Measurements from ENCODE around the gene YWHAB. TPM values are rescaled to one million over a fixed set of nuclear protein-coding genes. Genes with fewer than 3 reads are reported as not detected.
"Not testable (repeated sequence)": the region's sequence is repeated elsewhere in the genome, so short reads cannot be mapped to it uniquely, and the experiment has no call there.

The YWHAB gene
- polyA plus RNA-seq, 4 donors: 125 to 157 (median 138) TPM

DNA sequence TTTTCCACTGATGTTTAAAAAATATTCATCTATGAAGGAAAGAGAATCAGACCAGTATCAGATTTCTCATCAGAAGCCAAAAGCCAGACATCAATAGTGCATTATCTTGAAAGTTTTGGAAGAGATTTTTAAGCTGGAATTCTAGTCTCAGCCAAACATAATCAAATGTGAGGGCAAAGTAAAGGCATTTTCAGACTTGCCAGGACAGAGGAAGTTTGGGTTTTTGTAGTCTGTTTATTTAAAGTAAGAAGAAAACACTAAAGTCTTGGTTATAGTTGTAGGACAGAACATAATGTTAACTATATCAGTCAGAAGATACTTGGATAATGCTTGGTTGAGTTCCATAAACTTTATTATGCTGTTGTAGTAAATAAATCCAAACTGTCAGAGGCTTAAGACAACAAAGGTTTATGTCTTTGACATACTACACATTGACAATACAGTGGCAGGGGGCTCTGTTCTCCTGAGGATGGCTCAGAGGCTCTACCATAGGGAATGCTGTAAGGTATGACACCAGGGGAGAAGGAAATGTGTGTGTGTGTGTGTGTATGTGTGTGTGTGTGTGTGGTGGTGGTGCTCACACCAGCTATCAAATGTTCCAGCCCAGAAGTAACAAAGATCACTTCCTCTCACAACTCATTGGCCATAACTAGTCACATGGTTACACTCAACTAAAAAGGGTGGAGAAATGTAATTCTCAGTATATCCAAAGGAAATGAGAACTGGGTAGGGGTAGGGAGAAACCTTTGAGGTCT lies 26.7 kb upstream of the YWHAB start:
- no peaks in the 10 kb centered on the region for H3K36me3 ChIP-seq (ENCODE audit: control insufficient read depth in 3 of 3, insufficient read depth in 2 of 3, low read depth in 1 of 3, low read length in 3 of 3)
- H3K4me1 ChIP-seq (ENCODE audit: control insufficient read depth in 3 of 3, insufficient read depth in 2 of 3, low read depth in 1 of 3, low read length in 2 of 3): peaks cover 0 to 36% (median 0%) of the 10 kb centered on the region in 3 donors
- DNase-seq (peak; percentile 61 to 66), FAIRE-seq (no peak)
- H3K27ac ChIP-seq (ENCODE audit: low read depth in 1 of 3, low read length in 2 of 3): peak overlapping the region in 1 of 3 donors; percentile 1
- H3K9me3 ChIP-seq (ENCODE audit: control insufficient read depth in 2 of 2, insufficient read depth in 1 of 2, low read depth in 1 of 2, low read length in 1 of 2): no peaks in the 10 kb centered on the region
- H3K4me3 ChIP-seq (ENCODE audit: low read depth in 1 of 3, low read length in 3 of 3): no peak overlapping the region
- no peaks in the 10 kb centered on the region for H3K27me3 ChIP-seq (ENCODE audit: control insufficient read depth in 3 of 3, insufficient read depth in 3 of 3, low read length in 3 of 3)

DNA sequence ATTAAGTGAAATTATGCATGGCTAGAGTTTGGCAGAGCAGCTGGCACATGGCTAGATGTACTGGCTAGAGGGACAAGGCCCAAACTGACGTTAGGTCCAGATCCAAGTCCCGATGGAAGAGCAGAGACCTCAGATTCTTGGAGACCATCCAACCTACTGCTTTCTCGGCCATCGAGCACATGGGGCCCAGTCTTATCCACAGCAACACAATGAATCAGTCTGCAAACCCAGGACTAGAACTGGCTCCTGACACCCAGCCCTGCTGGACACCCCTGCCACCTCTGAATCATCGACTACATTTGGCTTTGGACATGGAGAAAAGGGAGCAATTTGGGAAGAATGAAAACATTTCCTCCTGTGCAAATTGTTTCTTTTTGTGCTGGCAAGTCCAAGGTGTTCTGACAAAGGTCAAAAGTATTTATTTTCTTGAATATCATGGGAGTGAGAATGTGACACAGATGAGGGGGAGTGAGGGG lies 23.9 kb upstream of the YWHAB start:
- Histone ChIP-seq H3K27me3 (ENCODE audit: control insufficient read depth in 3 of 3, insufficient read depth in 3 of 3, low read length in 3 of 3) (peaks cover 0 to 2% (median 0%) of the 10 kb centered on the region in 3 donors), H3K4me1 (ENCODE audit: control insufficient read depth in 3 of 3, insufficient read depth in 2 of 3, low read depth in 1 of 3, low read length in 2 of 3) (peaks cover 0 to 35% (median 0%) of the 10 kb centered on the region in 3 donors), H3K4me3 (ENCODE audit: low read depth in 1 of 3, low read length in 3 of 3) (no peak overlapping the region), H3K36me3 (ENCODE audit: control insufficient read depth in 3 of 3, insufficient read depth in 2 of 3, low read depth in 1 of 3, low read length in 3 of 3) (no peaks in the 10 kb centered on the region), H3K9me3 (ENCODE audit: control insufficient read depth in 2 of 2, insufficient read depth in 1 of 2, low read depth in 1 of 2, low read length in 1 of 2) (no peaks in the 10 kb centered on the region), H3K27ac (ENCODE audit: low read depth in 1 of 3, low read length in 2 of 3) (peak overlapping the region in 1 of 3 donors; percentile 78)
- DNase-seq: peak in 1 of 2 donors; percentile 68
- WGBS, 3 donors: 18 to 31% (median 20%) methylated on average over 5 of the region's 5 CpGs
- no peak for FAIRE-seq

DNA sequence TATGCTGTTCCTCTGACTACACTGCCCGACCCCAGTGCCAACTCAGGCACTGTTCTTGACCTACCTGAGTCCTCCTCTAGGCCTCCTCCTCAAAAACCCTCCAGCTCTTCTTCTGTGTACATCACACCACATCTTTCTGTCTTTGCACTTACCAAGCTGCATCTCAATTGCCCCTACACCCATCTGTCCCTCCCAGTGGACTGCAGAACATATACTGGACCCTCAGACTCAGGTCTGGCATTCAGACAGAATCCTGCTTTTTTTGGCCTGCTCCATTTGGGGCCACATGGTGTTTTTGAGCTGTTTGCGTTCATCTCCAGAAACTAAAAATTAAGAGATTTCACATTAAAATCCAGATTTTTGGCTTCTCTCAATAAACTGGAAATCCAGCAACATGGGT lies 23.2 kb upstream of the YWHAB start:
- WGBS, 3 donors: 84 to 97% (median 87%) methylated on average over 2 of the region's 2 CpGs
- no peaks in the 10 kb centered on the region for H3K36me3 ChIP-seq (ENCODE audit: control insufficient read depth in 3 of 3, insufficient read depth in 2 of 3, low read depth in 1 of 3, low read length in 3 of 3)

DNA sequence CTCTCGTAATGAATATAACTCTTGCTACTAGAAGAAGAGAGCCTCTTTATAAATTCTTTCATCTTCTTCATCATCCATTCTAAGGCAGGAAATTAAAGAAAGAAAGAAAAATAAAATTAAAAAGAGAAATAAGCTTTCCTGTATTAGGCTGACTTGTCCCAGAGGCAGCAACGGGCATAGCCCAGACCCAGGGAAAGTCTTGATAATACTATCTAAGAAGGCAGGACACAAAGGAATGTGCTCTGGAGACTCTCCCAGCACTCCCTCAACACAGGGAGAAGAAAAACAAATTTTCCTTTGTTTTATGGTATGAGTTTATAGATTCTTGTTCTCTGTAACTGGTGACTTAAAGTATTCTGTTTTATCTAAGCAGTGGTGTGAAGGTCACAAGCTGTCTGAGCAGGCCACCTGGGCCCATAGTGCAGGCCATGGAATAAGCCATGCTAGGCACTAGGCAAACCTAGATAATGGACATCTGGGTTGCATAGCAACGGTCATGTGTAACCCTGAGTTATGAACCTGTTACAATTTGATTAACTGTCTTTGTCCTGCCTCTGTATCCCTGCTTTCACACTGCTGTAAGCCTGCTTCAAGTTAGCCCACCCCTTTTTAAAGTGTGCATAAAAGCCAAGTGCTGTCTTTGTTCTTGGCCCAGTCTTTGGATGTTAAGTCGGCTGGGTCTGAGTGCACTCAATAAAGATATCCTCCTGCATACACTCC lies 22.0 kb upstream of the YWHAB start:
- not testable (repeated sequence) for H3K27me3 ChIP-seq (ENCODE audit: control insufficient read depth in 3 of 3, insufficient read depth in 3 of 3, low read length in 3 of 3); H3K4me3 ChIP-seq (ENCODE audit: low read depth in 1 of 3, low read length in 3 of 3); H3K9me3 ChIP-seq (ENCODE audit: control insufficient read depth in 2 of 2, insufficient read depth in 1 of 2, low read depth in 1 of 2, low read length in 1 of 2); H3K36me3 ChIP-seq (ENCODE audit: control insufficient read depth in 3 of 3, insufficient read depth in 2 of 3, low read depth in 1 of 3, low read length in 3 of 3); FAIRE-seq
- WGBS, 3 donors: 29 to 78% (median 43%) methylated on average over 4 of the region's 4 CpGs
- H3K4me1 ChIP-seq (ENCODE audit: control insufficient read depth in 3 of 3, insufficient read depth in 2 of 3, low read depth in 1 of 3, low read length in 2 of 3): peaks cover 0 to 32% (median 0%) of the 10 kb centered on the region in 3 donors
- H3K27ac ChIP-seq (ENCODE audit: low read depth in 1 of 3, low read length in 2 of 3): peak overlapping the region in 1 of 3 donors; percentile 60
- peak; percentile 33 to 62 for DNase-seq

More for the DNA sequence above, 23.2 kb upstream of the YWHAB start:
- DNase-seq: no peak
- Histone ChIP-seq H3K9me3 (ENCODE audit: control insufficient read depth in 2 of 2, insufficient read depth in 1 of 2, low read depth in 1 of 2, low read length in 1 of 2) (no peaks in the 10 kb centered on the region), H3K27ac (ENCODE audit: low read depth in 1 of 3, low read length in 2 of 3) (peak overlapping the region in 1 of 3 donors; percentile 60), H3K4me3 (ENCODE audit: low read depth in 1 of 3, low read length in 3 of 3) (no peak overlapping the region), H3K4me1 (ENCODE audit: control insufficient read depth in 3 of 3, insufficient read depth in 2 of 3, low read depth in 1 of 3, low read length in 2 of 3) (peaks cover 0 to 32% (median 0%) of the 10 kb centered on the region in 3 donors), H3K27me3 (ENCODE audit: control insufficient read depth in 3 of 3, insufficient read depth in 3 of 3, low read length in 3 of 3) (peaks cover 0 to 5% (median 0%) of the 10 kb centered on the region in 3 donors)
- FAIRE-seq: no peak

DNA sequence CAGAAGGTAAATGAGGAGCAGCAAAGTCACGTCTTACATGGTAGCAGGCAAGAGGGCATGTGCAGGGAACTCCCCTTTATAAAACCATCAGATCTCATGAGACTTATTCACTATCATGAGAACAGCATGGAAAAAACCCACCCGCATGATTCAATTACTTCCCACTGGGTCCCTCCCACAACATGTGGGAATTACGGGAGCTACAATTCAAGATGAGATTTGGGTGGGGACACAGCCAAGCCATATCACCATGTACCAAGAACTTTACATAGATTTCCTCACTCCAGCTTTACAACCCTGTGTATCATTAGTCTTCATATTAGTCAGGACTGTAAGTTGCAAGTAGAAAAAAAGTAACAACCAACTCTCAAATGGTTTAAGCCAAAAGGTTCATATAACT lies 21.0 kb upstream of the YWHAB start:
- H3K4me1 ChIP-seq (ENCODE audit: control insufficient read depth in 3 of 3, insufficient read depth in 2 of 3, low read depth in 1 of 3, low read length in 2 of 3): peaks cover 0 to 32% (median 0%) of the 10 kb centered on the region in 3 donors
- H3K4me3 ChIP-seq (ENCODE audit: low read depth in 1 of 3, low read length in 3 of 3); H3K27me3 ChIP-seq (ENCODE audit: control insufficient read depth in 3 of 3, insufficient read depth in 3 of 3, low read length in 3 of 3); H3K36me3 ChIP-seq (ENCODE audit: control insufficient read depth in 3 of 3, insufficient read depth in 2 of 3, low read depth in 1 of 3, low read length in 3 of 3); DNase-seq; H3K9me3 ChIP-seq (ENCODE audit: control insufficient read depth in 2 of 2, insufficient read depth in 1 of 2, low read depth in 1 of 2, low read length in 1 of 2); H3K27ac ChIP-seq (ENCODE audit: low read depth in 1 of 3, low read length in 2 of 3); FAIRE-seq: not testable (repeated sequence)
- 87 to 92% (median 91%) methylated on average over 3 of the region's 3 CpGs for WGBS, 3 donors

DNA sequence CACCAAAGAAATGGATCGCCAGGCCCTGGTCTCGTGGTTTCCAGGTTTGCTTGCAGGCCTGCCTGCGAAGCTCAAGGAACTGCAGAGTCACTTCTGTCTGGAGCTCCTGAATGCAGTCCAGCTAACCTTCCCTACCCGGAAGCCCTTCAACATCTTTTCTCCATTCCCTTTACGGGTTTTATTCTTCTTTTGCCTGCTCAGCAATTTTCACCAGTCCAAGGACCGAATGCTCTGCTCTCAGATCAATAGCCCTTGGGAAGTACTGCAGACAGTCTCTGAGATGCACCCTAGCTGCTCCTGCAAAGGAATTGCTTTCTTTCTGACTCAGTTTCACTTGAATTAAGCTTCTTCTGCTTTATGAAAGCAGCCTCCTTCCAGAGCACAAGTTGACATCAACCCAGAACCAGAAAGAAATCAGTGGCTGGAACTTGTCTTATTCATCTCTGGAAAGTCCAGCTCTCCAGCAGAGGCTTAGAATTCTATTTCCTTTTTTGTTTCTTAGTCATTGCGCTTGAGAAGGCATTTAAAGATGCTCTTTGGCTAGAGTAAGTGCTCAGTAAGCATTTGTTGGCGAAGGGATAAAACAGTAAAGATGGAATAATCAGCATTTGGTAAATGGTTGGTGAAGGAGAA lies 18.7 kb upstream of the YWHAB start:
- no peak for FAIRE-seq
- Histone ChIP-seq H3K4me3 (ENCODE audit: low read depth in 1 of 3, low read length in 3 of 3) (no peak overlapping the region), H3K4me1 (ENCODE audit: control insufficient read depth in 3 of 3, insufficient read depth in 2 of 3, low read depth in 1 of 3, low read length in 2 of 3) (peaks cover 0 to 26% (median 0%) of the 10 kb centered on the region in 3 donors), H3K27ac (ENCODE audit: low read depth in 1 of 3, low read length in 2 of 3) (no peak overlapping the region), H3K9me3 (ENCODE audit: control insufficient read depth in 2 of 2, insufficient read depth in 1 of 2, low read depth in 1 of 2, low read length in 1 of 2) (no peaks in the 10 kb centered on the region), H3K27me3 (ENCODE audit: control insufficient read depth in 3 of 3, insufficient read depth in 3 of 3, low read length in 3 of 3) (peaks cover 0 to 5% (median 0%) of the 10 kb centered on the region in 3 donors), H3K36me3 (ENCODE audit: control insufficient read depth in 3 of 3, insufficient read depth in 2 of 3, low read depth in 1 of 3, low read length in 3 of 3) (no peaks in the 10 kb centered on the region)
- 70 to 76% (median 71%) methylated on average over 8 of the region's 8 CpGs for WGBS, 3 donors
- no peak for DNase-seq

DNA sequence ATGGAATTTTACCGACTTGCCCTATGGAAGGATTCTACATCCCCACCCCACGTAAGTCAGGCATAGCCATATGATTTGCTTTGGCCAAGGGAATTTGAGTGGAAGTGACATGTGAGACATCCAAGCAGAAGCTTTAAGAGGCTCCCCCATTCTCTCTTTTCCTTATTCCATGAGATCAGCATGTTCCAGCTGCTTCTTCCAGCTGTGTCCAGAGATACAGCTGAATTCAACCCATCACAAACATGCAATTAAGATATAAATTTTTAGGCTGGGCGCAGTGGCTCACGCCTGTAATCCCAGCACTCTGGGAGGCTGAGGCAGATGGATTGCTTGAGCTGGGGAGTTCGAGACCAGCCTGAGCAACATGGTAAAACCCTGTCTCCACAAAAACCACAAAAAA lies 16.0 kb upstream of the YWHAB start:
- 57 to 73% (median 71%) methylated on average over 5 of the region's 5 CpGs for WGBS, 3 donors
- DNase-seq (no peak), FAIRE-seq (no peak)

DNA sequence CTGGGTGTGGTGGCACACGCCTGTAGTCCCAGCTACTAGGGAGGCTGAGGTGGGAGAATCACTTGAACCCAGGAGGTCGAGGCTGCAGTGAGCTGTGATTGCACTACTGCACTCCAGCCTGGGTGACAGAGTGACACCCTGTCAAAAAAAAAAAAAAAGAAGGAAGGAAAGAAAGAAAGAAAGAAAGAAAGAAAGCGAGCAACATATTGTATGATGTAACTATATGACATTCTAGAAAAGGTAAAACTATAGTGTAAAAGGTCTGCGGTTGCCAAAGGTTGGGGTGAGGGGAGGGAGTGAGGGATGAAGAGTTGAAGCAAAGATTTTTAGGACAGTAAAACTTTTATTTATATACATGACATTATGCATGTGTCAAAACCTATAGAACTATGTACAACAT lies 3.1 kb upstream of the YWHAB start:
- not testable (repeated sequence) for FAIRE-seq; DNase-seq; H3K9me3 ChIP-seq (ENCODE audit: control insufficient read depth in 2 of 2, insufficient read depth in 1 of 2, low read depth in 1 of 2, low read length in 1 of 2); H3K27ac ChIP-seq (ENCODE audit: low read depth in 1 of 3, low read length in 2 of 3); H3K4me1 ChIP-seq (ENCODE audit: control insufficient read depth in 3 of 3, insufficient read depth in 2 of 3, low read depth in 1 of 3, low read length in 2 of 3); H3K4me3 ChIP-seq (ENCODE audit: low read depth in 1 of 3, low read length in 3 of 3); H3K36me3 ChIP-seq (ENCODE audit: control insufficient read depth in 3 of 3, insufficient read depth in 2 of 3, low read depth in 1 of 3, low read length in 3 of 3); H3K27me3 ChIP-seq (ENCODE audit: control insufficient read depth in 3 of 3, insufficient read depth in 3 of 3, low read length in 3 of 3)
- 87 to 93% (median 90%) methylated on average over 4 of the region's 4 CpGs for WGBS, 3 donors

More for the DNA sequence above, 16.0 kb upstream of the YWHAB start:
- no peak overlapping the region for H3K27ac ChIP-seq (ENCODE audit: low read depth in 1 of 3, low read length in 2 of 3)
- no peaks in the 10 kb centered on the region for H3K36me3 ChIP-seq (ENCODE audit: control insufficient read depth in 3 of 3, insufficient read depth in 2 of 3, low read depth in 1 of 3, low read length in 3 of 3)
- H3K4me1 ChIP-seq (ENCODE audit: control insufficient read depth in 3 of 3, insufficient read depth in 2 of 3, low read depth in 1 of 3, low read length in 2 of 3): peaks cover 0 to 4% (median 0%) of the 10 kb centered on the region in 3 donors
- H3K27me3 ChIP-seq (ENCODE audit: control insufficient read depth in 3 of 3, insufficient read depth in 3 of 3, low read length in 3 of 3): peaks cover 0 to 5% (median 0%) of the 10 kb centered on the region in 3 donors
- H3K4me3 ChIP-seq (ENCODE audit: low read depth in 1 of 3, low read length in 3 of 3): no peak overlapping the region
- H3K9me3 ChIP-seq (ENCODE audit: control insufficient read depth in 2 of 2, insufficient read depth in 1 of 2, low read depth in 1 of 2, low read length in 1 of 2): no peaks in the 10 kb centered on the region
